ENCODE results near the gene HOXA13.

DNA sequence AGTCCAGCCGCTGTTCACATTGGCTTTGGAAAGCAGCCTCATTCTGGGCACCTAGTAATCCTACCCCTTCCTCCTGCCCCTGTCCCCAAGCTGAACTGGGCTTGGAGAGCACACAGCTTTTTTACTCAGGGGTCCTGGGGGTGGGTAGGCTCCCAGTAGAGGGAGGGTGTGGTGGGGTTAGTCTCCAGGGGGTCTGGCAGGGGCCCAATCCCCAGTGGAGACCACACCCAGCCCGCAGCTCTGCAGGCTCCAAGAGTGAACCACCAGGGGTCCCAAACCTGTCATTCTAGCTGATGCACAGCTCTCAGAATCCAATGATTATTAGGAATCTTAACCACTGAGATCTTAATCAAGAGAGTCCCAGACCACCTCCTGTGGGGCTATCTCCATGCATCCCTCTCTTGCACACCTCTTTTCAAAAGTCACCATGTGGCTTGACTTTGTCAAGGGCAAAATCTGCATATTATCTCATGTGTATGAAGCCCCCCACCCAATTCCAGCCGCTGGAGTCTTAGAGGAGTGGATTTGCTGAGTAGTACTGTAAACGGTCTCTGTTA is 17.5 kb downstream of the HOXA13 start:
- no peak for TF ChIP-seq POLR2A (IDR thresholded peaks at IDR 0.05)
- TF ChIP-seq CTCF (IDR thresholded peaks at IDR 0.05), result no peak

Measured in Peyer's patch (tissue), 4 donors.